Measurements from ENCODE around the gene TOR1A. TPM values are rescaled to one million over a fixed set of nuclear protein-coding genes. Genes with fewer than 3 reads are reported as not detected.

TOR1A gene
- total RNA-seq, 5 donors from 2014 or later (not counting 1 experiment from before 2014, with no cell fraction given): 16.6 to 39.3 (median 34.1) TPM

DNA sequence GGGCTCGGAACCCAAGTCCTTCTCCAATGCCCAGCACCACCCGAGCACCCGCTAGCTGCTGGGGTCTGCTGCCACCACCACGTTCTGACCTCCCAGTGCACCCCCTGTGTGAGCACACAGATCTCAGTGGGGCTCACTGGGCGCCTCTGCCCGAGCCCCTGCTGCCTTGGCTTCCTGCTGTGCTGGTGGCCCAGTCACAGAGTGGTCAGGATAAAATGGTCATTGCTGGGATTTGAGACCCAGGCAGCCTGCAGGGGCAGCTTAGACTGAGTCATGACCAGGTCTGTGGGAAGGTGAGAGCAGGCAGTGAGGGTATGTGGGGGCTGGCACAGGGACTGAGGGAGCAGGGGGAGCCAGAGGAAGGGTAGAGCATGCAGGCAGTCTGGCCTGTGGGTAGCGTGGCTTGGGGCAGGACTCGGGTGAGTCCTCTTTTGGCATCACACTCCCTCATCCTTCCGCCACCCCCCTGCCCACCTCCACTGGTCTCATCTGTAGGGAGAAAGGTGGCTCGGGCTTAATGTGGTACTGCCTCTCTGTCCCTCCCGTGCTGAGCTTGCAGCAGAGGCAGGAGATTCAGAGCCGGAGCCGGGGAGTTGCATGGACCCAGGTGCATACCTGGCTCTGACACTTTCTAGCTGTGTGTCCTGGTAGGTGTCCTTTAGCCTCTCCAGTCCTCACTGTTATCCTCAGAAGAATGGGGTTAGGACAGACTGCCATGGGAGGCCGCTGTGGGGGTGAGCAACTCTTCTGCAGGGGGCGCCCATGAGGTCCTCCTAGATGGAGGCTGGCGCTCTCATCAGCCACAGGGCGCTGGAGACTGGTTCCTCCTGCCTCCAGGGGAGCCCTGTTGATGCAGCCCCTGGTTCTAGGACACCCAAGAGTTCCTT is 43.4 kb upstream of the TOR1A start:
- CTCF ChIA-PET: interaction anchor here (0.5 to 1.3 kb wide), 2 partner anchors 22 to 30 kb away, joined by 3 to 4 read pairs; no protein-coding TSS in a partner anchor
- Histone ChIP-seq H3K36me3 (ENCODE audit: control insufficient read depth in 2 of 2, extremely low read depth in 1 of 2, insufficient read depth in 1 of 2, low read length in 1 of 2) (peaks cover 4 to 14% of the 10 kb centered on the region in 2 donors), H3K4me1 (ENCODE audit: control insufficient read depth in 1 of 2, extremely low read depth in 1 of 2, insufficient read depth in 2 of 2, low read length in 2 of 2) (peaks cover 48 to 88% of the 10 kb centered on the region in 2 experiments), H3K9me3 (no peaks in the 10 kb centered on the region), H3K27me3 (replicated peaks in 1 of 2; ENCODE audit: control insufficient read depth in 2 of 2, extremely low read depth in 1 of 2, insufficient read depth in 2 of 2, low read length in 1 of 2) (no peaks in the 10 kb centered on the region), H3K4me3 (ENCODE audit: control insufficient read depth in 1 of 2, extremely low read depth in 1 of 2, low read length in 1 of 2) (no peak overlapping the region), H3K27ac (ENCODE audit: low read length) (peak overlapping the region; percentile 97)
- peaks cover 86 to 88% (median 86%) of the 10 kb centered on the region in 3 donors for H3K4me1 Mint-ChIP-seq
- DNase-seq: peak in 8 of 35 experiments; percentile 15 to 46 (median 23)
- ATAC-seq (replicated peaks in 1 of 4): no peak
- WGBS (ENCODE audit: insufficient coverage): 71% methylated on average over 8 of the region's 17 CpGs
- peaks cover 29% of the 10 kb centered on the region for H3K36me3 Mint-ChIP-seq
- H3K9me3 Mint-ChIP-seq: no peaks in the 10 kb centered on the region
- peak overlapping the region; percentile 6 to 75 (median 9) for H3K4me3 Mint-ChIP-seq
- POLR2A ChIA-PET: interaction anchor here (0.5 to 0.6 kb wide), 2 partner anchors 19 to 258 kb away, joined by 7 to 9 read pairs; no protein-coding TSS in a partner anchor
- no peaks in the 10 kb centered on the region for H3K27me3 Mint-ChIP-seq
- peak overlapping the region; percentile 87 to 88 for H3K27ac Mint-ChIP-seq

DNA sequence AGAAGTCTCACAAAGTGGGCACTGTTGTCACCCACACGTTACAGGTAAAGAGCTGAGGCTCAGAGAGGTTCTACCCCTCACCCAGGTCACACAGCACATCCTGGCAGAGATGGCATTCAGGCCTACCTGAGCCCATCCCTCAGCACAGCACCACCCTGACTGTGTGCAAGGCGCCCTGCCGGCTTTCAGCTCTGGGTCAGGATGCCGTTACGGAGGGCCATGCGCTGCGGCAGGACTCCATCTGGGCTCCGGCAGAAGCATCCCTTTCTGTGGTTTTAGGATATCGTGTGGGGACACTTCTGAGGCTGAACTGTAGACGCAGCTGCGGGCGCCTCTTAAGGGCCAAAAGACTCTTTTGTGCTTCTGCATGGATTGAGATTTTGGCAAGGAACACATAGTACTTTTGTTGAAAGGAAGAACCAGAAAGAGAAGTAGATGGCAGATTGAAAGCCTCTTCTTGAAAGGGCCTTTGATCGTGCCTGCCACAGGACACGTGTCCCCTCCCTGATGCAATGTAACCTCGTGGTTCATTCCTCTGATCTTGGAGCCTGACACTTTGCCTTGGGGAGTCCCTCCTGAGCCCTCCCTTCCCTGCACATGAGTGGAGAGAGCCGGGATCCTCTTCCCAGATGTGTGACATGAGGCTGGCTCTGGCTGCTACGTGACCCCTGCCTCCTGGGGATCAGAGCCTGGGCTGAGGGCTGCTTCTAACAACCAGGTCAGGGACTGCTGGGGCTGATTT is 42.6 kb upstream of the TOR1A start:
- H3K4me3 Mint-ChIP-seq: peak overlapping the region; percentile 15 to 75 (median 50)
- H3K9me3 Mint-ChIP-seq: no peaks in the 10 kb centered on the region
- H3K4me1 Mint-ChIP-seq: peaks cover 84 to 89% (median 88%) of the 10 kb centered on the region in 3 donors
- ChIA-PET CTCF (no interaction called here), POLR2A (interaction anchor here in 1 of 2 donors (0.6 kb wide), 1 partner anchor 259 kb away, joined by 9 read pairs; no protein-coding TSS in a partner anchor)
- ATAC-seq (replicated peaks in 1 of 4): peak; percentile 32 to 62 (median 36)
- no peaks in the 10 kb centered on the region for H3K27me3 Mint-ChIP-seq
- H3K36me3 ChIP-seq (ENCODE audit: control insufficient read depth in 2 of 2, extremely low read depth in 1 of 2, insufficient read depth in 1 of 2, low read length in 1 of 2): peaks cover 4 to 19% of the 10 kb centered on the region in 2 donors
- peak overlapping the region; percentile 97 for H3K27ac ChIP-seq (ENCODE audit: low read length)
- peak in 32 of 35 experiments; percentile 29 to 82 (median 53) for DNase-seq
- 35% methylated on average over 16 of the region's 17 CpGs for WGBS (ENCODE audit: insufficient coverage)
- H3K36me3 Mint-ChIP-seq: peaks cover 34% of the 10 kb centered on the region
- peaks cover 54 to 93% of the 10 kb centered on the region in 2 experiments for H3K4me1 ChIP-seq (ENCODE audit: control insufficient read depth in 1 of 2, extremely low read depth in 1 of 2, insufficient read depth in 2 of 2, low read length in 2 of 2)
- no peak overlapping the region for H3K4me3 ChIP-seq (ENCODE audit: control insufficient read depth in 1 of 2, extremely low read depth in 1 of 2, low read length in 1 of 2)
- H3K9me3 ChIP-seq: no peaks in the 10 kb centered on the region
- peak overlapping the region; percentile 87 to 88 for H3K27ac Mint-ChIP-seq
- H3K27me3 ChIP-seq (replicated peaks in 1 of 2; ENCODE audit: control insufficient read depth in 2 of 2, extremely low read depth in 1 of 2, insufficient read depth in 2 of 2, low read length in 1 of 2): no peaks in the 10 kb centered on the region

DNA sequence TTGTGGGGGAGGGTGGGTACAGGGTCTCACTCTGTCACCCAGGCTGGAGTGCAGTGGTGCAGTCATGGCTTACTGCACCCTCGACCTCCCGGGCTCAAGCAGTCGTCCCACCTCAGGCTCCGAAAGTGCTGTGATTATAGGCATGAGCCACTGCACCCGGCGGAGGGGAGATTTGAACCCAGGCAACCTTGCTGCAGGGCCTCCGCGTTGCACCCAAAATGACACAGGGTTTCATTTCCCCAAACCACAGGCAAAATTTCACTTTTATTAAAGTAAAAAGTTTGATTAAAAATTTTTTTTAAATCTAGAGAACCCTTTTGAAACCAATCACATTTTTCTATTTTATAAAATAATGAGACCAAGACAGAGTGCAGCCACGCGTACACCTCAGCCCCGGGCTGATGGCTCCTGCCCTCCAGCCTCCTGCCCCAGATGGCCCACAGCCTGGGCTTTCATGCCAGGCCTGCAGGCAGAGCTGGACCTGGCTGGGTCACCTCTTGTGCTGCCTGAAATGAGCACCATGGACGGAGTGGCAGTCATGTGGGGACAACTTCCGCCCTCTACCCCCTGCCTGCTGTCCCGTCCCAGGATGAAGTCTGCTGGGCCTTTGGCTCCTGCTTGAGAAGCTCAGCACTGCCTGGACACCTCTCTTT is 41.9 kb upstream of the TOR1A start:
- no peak for DNase-seq
- Histone ChIP-seq H3K4me1 (ENCODE audit: control insufficient read depth in 1 of 2, extremely low read depth in 1 of 2, insufficient read depth in 2 of 2, low read length in 2 of 2) (peaks cover 55 to 96% of the 10 kb centered on the region in 2 experiments), H3K27me3 (replicated peaks in 1 of 2; ENCODE audit: control insufficient read depth in 2 of 2, extremely low read depth in 1 of 2, insufficient read depth in 2 of 2, low read length in 1 of 2) (no peaks in the 10 kb centered on the region), H3K27ac (ENCODE audit: low read length) (peak overlapping the region; percentile 97), H3K36me3 (ENCODE audit: control insufficient read depth in 2 of 2, extremely low read depth in 1 of 2, insufficient read depth in 1 of 2, low read length in 1 of 2) (peaks cover 4 to 25% of the 10 kb centered on the region in 2 donors), H3K9me3 (no peaks in the 10 kb centered on the region), H3K4me3 (ENCODE audit: control insufficient read depth in 1 of 2, extremely low read depth in 1 of 2, low read length in 1 of 2) (no peak overlapping the region)
- H3K27ac Mint-ChIP-seq: peak overlapping the region; percentile 88 to 92
- H3K4me3 Mint-ChIP-seq: peak overlapping the region in 1 of 3 donors; percentile 75
- ChIA-PET CTCF (interaction anchor here in 1 of 2 donors (0.6 kb wide), 1 partner anchor 22 kb away, joined by 4 read pairs; no protein-coding TSS in a partner anchor), POLR2A (no interaction called here)
- peaks cover 79 to 89% (median 89%) of the 10 kb centered on the region in 3 donors for H3K4me1 Mint-ChIP-seq
- no peak for ATAC-seq (replicated peaks in 1 of 4)
- H3K36me3 Mint-ChIP-seq: peaks cover 32% of the 10 kb centered on the region
- H3K9me3 Mint-ChIP-seq: no peaks in the 10 kb centered on the region
- H3K27me3 Mint-ChIP-seq: no peaks in the 10 kb centered on the region
- 85% methylated on average over 8 of the region's 14 CpGs for WGBS (ENCODE audit: insufficient coverage)

DNA sequence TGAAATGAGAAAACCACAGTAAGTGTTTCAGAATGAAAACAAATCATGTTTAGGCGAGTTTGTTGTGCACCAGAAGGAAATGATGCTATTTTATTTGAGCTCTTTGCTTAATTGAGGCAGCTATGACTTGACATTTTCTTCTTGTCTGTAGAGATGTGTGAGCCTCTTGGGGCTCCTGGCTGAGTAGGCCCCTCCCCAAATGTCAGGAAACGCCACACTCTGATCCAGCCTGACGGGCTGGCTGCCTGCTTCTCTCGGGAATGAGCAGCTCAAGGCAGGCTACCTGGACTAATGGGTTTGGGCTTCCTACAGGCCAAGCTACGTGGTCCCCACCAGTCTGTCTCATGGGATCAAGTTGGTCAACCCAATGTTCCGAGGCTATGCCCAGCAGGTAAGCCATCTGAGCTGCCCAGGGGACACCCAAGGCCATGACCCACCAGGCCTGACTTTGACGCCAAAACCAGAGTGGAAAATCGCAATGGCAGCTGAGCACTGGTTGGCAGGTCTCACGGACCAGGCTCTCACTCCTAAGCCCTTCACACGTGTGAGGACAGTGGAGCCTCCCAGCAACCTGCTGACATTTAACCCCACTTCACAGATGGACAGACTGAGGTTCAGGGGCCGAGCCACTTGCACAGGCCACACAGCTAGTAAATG is 41.2 kb upstream of the TOR1A start:
- Mint-ChIP-seq H3K4me3 (peak overlapping the region in 1 of 3 donors; percentile 64), H3K4me1 (peaks cover 73 to 86% (median 85%) of the 10 kb centered on the region in 3 donors), H3K9me3 (no peaks in the 10 kb centered on the region), H3K36me3 (peaks cover 32% of the 10 kb centered on the region), H3K27ac (peak overlapping the region; percentile 88 to 92), H3K27me3 (no peaks in the 10 kb centered on the region)
- DNase-seq: no peak
- CTCF ChIA-PET: interaction anchor here in 1 of 2 donors (0.6 kb wide), 1 partner anchor 22 kb away, joined by 4 read pairs; no protein-coding TSS in a partner anchor
- no peak for ATAC-seq (replicated peaks in 1 of 4)
- no peaks in the 10 kb centered on the region for H3K9me3 ChIP-seq
- peaks cover 4 to 30% of the 10 kb centered on the region in 2 donors for H3K36me3 ChIP-seq (ENCODE audit: control insufficient read depth in 2 of 2, extremely low read depth in 1 of 2, insufficient read depth in 1 of 2, low read length in 1 of 2)
- peak overlapping the region; percentile 59 for H3K27ac ChIP-seq (ENCODE audit: low read length)
- H3K27me3 ChIP-seq (replicated peaks in 1 of 2; ENCODE audit: control insufficient read depth in 2 of 2, extremely low read depth in 1 of 2, insufficient read depth in 2 of 2, low read length in 1 of 2): no peaks in the 10 kb centered on the region
- POLR2A ChIA-PET: interaction anchor here (0.5 to 1.0 kb wide), 3 partner anchors 10 to 174 kb away, joined by 3 to 4 read pairs (median 4); no protein-coding TSS in a partner anchor
- H3K4me3 ChIP-seq (ENCODE audit: control insufficient read depth in 1 of 2, extremely low read depth in 1 of 2, low read length in 1 of 2): no peak overlapping the region
- H3K4me1 ChIP-seq (ENCODE audit: control insufficient read depth in 1 of 2, extremely low read depth in 1 of 2, insufficient read depth in 2 of 2, low read length in 2 of 2): peaks cover 51 to 96% of the 10 kb centered on the region in 2 experiments
- 41% methylated on average over 8 of the region's 11 CpGs for WGBS (ENCODE audit: insufficient coverage)

DNA sequence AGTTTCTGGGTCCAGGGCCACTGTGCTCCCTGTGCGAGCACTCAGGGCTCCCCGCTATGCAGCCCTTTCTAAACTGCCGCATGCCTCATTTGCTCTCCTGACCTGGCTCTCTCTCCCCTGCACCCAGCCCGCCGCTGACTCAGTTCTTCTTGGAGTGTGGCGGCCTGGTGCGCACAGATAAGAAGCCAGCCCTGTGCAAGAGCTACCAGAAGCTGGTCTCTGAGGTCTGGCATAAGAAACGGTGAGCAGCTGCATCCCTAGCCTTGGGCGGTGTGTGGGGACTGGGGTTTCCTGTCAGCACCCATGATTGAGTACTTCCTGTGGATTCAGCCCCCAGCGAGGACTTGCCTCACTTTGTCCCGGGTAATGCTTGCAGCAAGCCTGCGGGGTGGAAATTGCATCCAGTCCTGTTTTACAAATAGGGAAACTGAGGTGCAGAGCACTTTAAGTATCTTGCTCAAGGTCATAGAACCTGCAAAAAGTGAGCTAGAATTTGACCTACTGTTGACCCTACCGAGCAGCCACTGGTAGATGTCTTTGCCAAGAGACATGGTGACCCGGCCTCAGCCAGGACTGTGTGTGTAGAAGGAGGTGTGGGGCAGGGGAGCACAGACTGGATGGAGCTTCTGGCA is 39.2 kb upstream of the TOR1A start:
- CTCF ChIA-PET: interaction anchor here in 1 of 2 donors (0.5 to 0.9 kb wide), 3 partner anchors 21 to 723 kb away, joined by 3 to 6 read pairs (median 3); no protein-coding TSS in a partner anchor

More for the DNA sequence above, 39.2 kb upstream of the TOR1A start:
- 15% methylated on average over 8 of the region's 14 CpGs for WGBS (ENCODE audit: insufficient coverage)
- peak overlapping the region; percentile 31 to 66 (median 49) for H3K4me3 Mint-ChIP-seq
- POLR2A ChIA-PET: interaction anchor here (0.5 to 0.6 kb wide), 2 partner anchors 14 to 130 kb away, joined by 3 to 4 read pairs; no protein-coding TSS in a partner anchor
- peaks cover 33 to 81% of the 10 kb centered on the region in 2 experiments for H3K4me1 ChIP-seq (ENCODE audit: control insufficient read depth in 1 of 2, extremely low read depth in 1 of 2, insufficient read depth in 2 of 2, low read length in 2 of 2)
- no peaks in the 10 kb centered on the region for H3K9me3 ChIP-seq
- DNase-seq (peak; percentile 40 to 77 (median 65)), ATAC-seq (replicated peaks in 1 of 4) (peak; percentile 50 to 84 (median 78))
- H3K27ac Mint-ChIP-seq: peak overlapping the region; percentile 92 to 93
- no peaks in the 10 kb centered on the region for H3K27me3 ChIP-seq (replicated peaks in 1 of 2; ENCODE audit: control insufficient read depth in 2 of 2, extremely low read depth in 1 of 2, insufficient read depth in 2 of 2, low read length in 1 of 2)
- no peaks in the 10 kb centered on the region for H3K9me3 Mint-ChIP-seq
- H3K27ac ChIP-seq (ENCODE audit: low read length): peak overlapping the region; percentile 62
- peaks cover 55 to 71% (median 70%) of the 10 kb centered on the region in 3 donors for H3K4me1 Mint-ChIP-seq
- peaks cover 8 to 41% of the 10 kb centered on the region in 2 donors for H3K36me3 ChIP-seq (ENCODE audit: control insufficient read depth in 2 of 2, extremely low read depth in 1 of 2, insufficient read depth in 1 of 2, low read length in 1 of 2)
- H3K4me3 ChIP-seq (ENCODE audit: control insufficient read depth in 1 of 2, extremely low read depth in 1 of 2, low read length in 1 of 2): no peak overlapping the region
- H3K36me3 Mint-ChIP-seq: peaks cover 38% of the 10 kb centered on the region
- H3K27me3 Mint-ChIP-seq: no peaks in the 10 kb centered on the region

All from T-cell (primary cell).